ENCODE measurements around the gene GCM1.

DNA sequence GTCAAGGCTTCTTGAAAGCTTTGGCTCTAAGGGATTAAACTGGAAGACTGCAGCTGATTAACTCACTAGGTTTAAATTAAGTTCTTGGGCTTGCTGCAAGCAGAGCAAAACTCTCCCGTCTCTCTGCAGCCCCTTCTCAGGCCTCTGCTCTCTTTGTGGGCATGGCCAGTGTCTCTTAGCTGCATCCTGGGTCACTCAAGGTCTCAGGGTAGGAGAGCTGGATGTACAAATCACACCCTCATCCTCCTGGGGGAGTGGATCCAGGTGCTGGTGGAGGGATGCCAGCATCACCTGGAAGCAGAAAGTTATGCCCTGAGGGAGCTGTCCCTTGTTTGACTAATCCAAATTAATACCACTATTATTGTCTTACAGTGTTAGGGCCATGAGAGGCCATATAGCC is 35.8 kb downstream of the GCM1 start:
- TF ChIP-seq, protein P1, sequence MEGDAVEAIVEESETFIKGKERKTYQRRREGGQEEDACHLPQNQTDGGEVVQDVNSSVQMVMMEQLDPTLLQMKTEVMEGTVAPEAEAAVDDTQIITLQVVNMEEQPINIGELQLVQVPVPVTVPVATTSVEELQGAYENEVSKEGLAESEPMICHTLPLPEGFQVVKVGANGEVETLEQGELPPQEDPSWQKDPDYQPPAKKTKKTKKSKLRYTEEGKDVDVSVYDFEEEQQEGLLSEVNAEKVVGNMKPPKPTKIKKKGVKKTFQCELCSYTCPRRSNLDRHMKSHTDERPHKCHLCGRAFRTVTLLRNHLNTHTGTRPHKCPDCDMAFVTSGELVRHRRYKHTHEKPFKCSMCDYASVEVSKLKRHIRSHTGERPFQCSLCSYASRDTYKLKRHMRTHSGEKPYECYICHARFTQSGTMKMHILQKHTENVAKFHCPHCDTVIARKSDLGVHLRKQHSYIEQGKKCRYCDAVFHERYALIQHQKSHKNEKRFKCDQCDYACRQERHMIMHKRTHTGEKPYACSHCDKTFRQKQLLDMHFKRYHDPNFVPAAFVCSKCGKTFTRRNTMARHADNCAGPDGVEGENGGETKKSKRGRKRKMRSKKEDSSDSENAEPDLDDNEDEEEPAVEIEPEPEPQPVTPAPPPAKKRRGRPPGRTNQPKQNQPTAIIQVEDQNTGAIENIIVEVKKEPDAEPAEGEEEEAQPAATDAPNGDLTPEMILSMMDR (IDR thresholded peaks at IDR 0.05): no peak
- TF ChIP-seq TCF7L2 (IDR thresholded peaks at IDR 0.05; ENCODE audit: low read depth, low read length) (no peak), POLR2AphosphoS5 (IDR thresholded peaks at IDR 0.05; ENCODE audit: low read depth, low read length) (no peak)

All from Panc1 (cell line).